Measurements from ENCODE around the gene HMCN1. TPM values are rescaled to one million over a fixed set of nuclear protein-coding genes. Genes with fewer than 3 reads are reported as not detected.
A peak's percentile ranks its signal among the peaks of the same experiment; 100 is the strongest.

The HMCN1 gene
- total RNA-seq, 4 donors from 2014 or later: 3.3 to 8.9 (median 6.6) TPM

DNA sequence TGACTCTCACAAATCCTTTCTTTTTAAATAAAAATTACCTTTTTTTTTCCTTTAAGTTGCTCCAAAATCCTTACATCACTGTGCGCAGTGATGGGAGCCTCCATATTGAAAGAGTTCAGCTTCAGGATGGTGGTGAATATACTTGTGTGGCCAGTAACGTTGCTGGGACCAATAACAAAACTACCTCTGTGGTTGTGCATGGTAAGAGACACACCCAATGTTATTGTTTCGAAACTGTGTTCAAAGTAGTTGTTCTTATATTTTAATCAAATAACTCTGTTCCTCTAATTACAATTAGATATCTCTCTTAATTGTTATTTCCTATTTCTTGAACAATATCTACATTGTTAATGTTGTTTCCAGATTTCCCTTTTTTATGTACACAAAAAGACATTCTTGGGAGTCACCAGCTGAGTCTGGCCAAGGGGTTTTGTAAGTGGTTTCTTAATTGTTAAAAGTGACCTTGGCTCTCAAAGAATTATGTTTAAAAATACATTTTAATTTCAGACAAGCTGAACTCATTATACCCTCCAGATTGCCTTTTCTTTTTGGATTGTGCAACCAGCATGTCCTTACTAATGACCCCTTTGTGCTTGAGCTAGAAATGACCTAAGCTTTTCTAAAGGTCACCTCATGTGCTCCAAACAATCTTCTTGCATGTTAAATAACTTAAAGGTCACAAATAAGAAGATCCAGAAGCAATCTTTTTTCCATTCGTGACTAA lies 250.1 kb downstream of the HMCN1 start:
- TF ChIP-seq POLR2A (IDR thresholded peaks at IDR 0.05) (no peak), CTCF (IDR thresholded peaks at IDR 0.05) (no peak)
- Histone ChIP-seq H3K36me3 (no peaks in the 10 kb centered on the region), H3K4me1 (peaks cover 12 to 18% of the 10 kb centered on the region in 2 donors), H3K4me3 (replicated peaks in 1 of 3) (no peak overlapping the region), H3K9me3 (no peaks in the 10 kb centered on the region), H3K27ac (peak overlapping the region in 1 of 3 donors; percentile 36), H3K27me3 (no peaks in the 10 kb centered on the region)
- no peak for DNase-seq
- 78 to 83% methylated on average over 4 of the region's 4 CpGs for WGBS, 2 donors
- intact Hi-C loops (cut with DNase I): no loop called here

DNA sequence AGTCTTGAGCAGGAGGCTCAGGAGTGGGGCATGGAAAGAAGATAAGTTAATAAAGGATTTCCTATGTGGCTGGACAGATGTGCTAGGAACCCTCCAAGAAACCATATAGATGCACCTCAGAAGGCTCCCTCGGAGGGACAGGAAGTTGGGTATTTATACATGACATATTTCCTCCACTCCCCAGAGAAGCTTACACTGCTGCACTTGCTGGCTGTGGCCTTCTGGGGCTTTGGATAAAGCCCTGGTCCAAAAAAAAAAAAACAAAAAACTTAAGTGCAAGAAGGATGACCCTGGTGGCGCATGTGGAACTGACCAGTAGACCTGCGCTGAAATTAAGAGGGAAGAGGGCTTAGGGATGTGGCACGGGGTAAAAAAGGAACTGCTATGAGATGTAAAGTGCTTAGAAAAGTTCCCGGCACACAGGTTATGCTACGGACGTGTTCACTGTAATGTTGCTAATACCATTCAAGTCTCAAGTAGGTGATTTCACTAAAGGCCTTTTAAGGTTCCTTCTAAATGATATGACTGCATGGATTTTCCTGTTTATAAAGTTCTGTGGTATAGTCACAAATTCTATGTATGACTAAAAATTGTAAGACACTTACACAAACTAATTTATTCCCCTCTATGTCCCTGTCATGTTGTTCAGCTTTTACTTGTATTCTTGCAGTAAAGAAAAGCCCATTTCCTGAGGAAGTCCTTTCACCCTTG lies 253.6 kb downstream of the HMCN1 start:
- DNase-seq: no peak
- intact Hi-C loops (cut with DNase I): no loop called here
- no peaks in the 10 kb centered on the region for H3K27me3 ChIP-seq
- no peaks in the 10 kb centered on the region for H3K9me3 ChIP-seq
- TF ChIP-seq POLR2A (IDR thresholded peaks at IDR 0.05): no peak
- TF ChIP-seq CTCF (IDR thresholded peaks at IDR 0.05): no peak
- H3K36me3 ChIP-seq: no peaks in the 10 kb centered on the region
- peaks cover 12 to 18% of the 10 kb centered on the region in 2 donors for H3K4me1 ChIP-seq
- 85 to 86% methylated on average over 7 of the region's 7 CpGs for WGBS, 2 donors
- no peak overlapping the region for H3K27ac ChIP-seq
- no peak overlapping the region for H3K4me3 ChIP-seq (replicated peaks in 1 of 3)

DNA sequence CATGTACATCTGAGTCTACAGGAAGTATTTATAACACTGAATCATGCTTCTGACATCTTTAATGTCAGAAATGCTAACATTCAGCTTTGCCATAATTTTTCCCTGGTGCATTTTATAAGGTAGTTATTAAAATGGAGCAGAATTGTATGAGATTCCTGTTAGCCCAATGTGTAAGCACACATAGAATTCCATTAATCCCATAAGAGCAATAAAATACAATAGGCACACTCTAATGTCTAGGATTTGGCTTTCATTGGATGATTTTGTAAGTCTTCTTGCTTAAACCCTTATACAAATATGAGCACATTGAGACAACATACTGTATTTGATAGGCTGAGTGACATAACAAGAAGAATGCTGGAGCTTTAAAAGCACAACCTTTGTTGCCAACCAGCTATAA lies 256.4 kb downstream of the HMCN1 start:
- no peak overlapping the region for H3K4me3 ChIP-seq (replicated peaks in 1 of 3)
- DNase-seq: no peak
- intact Hi-C loops (cut with DNase I): no loop called here
- H3K4me1 ChIP-seq: no peaks in the 10 kb centered on the region
- no peak overlapping the region for H3K27ac ChIP-seq
- no peaks in the 10 kb centered on the region for H3K9me3 ChIP-seq
- no peaks in the 10 kb centered on the region for H3K36me3 ChIP-seq
- no peak for TF ChIP-seq POLR2A (IDR thresholded peaks at IDR 0.05)
- TF ChIP-seq CTCF (IDR thresholded peaks at IDR 0.05): no peak
- no peaks in the 10 kb centered on the region for H3K27me3 ChIP-seq

DNA sequence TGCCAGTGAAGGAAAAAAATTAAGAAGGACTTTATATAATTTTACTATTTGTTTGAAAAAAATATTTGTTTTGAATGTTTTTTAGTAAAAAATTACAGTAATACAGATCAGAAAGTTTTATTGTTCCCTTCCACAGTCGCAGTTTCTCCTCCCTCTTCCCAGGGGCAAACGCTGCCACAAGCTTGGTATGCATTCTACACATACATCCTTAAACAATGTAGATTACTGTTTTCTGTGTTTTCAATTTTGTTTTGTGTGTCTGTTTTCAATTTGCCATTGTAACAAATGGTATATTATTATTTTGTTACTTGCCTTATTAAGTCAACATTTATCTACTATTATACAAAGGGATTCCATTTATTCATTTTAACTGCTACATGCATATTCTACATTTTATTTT lies 257.1 kb downstream of the HMCN1 start:
- no peak overlapping the region for H3K27ac ChIP-seq
- no peaks in the 10 kb centered on the region for H3K36me3 ChIP-seq
- TF ChIP-seq CTCF (IDR thresholded peaks at IDR 0.05) (no peak), POLR2A (IDR thresholded peaks at IDR 0.05) (no peak)
- no peaks in the 10 kb centered on the region for H3K4me1 ChIP-seq
- intact Hi-C loops (cut with DNase I): no loop called here
- no peaks in the 10 kb centered on the region for H3K9me3 ChIP-seq
- H3K4me3 ChIP-seq (replicated peaks in 1 of 3): no peak overlapping the region
- H3K27me3 ChIP-seq: no peaks in the 10 kb centered on the region
- DNase-seq: no peak
- 91 to 93% methylated on average over 2 of the region's 2 CpGs for WGBS, 2 donors

GRCh38 chr1:185996211-185996610 lies 262.0 kb downstream of the HMCN1 start:
- Histone ChIP-seq H3K27ac (no peak overlapping the region), H3K27me3 (no peaks in the 10 kb centered on the region), H3K4me1 (no peaks in the 10 kb centered on the region), H3K36me3 (no peaks in the 10 kb centered on the region), H3K9me3 (no peaks in the 10 kb centered on the region), H3K4me3 (replicated peaks in 1 of 3) (no peak overlapping the region)
- DNase-seq: peak; percentile 1 to 15
- intact Hi-C loops (cut with DNase I): no loop called here
- WGBS, 2 donors: 80% methylated on average over 2 of the region's 2 CpGs
- TF ChIP-seq POLR2A (IDR thresholded peaks at IDR 0.05) (no peak), CTCF (IDR thresholded peaks at IDR 0.05) (no peak)

All from thyroid gland (tissue), 4 donors.